ENCODE data around the gene CCM2L. TPM values are rescaled to one million over a fixed set of nuclear protein-coding genes. Genes with fewer than 3 reads are reported as not detected.

The CCM2L gene
- 0.25 TPM for total RNA-seq (2013)
- polyA plus RNA-seq (not detected), polyA minus RNA-seq (0.14 and 0.24 TPM in 2 replicates), total RNA-seq (0.17 to 4.4 (median 1.4) reads per million in 11 experiments)

- peaks cover 9% of the 10 kb centered on the region for H3K4me1 Mint-ChIP-seq
- no peak for DNase-seq
- H3K36me3 Mint-ChIP-seq, result no peaks in the 10 kb centered on the region
- Histone ChIP-seq H2AFZ (ENCODE audit: insufficient read depth, low read depth, low read length, poor library complexity, severe bottlenecking) (no peak within 1 kb of the TSS), H3K27me3 (ENCODE audit: control insufficient read depth in 2 of 2, insufficient read depth in 2 of 2, low read length in 2 of 2) (peaks cover 0 to 7% of the 10 kb centered on the region in 2 donors), H3K4me1 (ENCODE audit: control insufficient read depth in 1 of 2, insufficient read depth in 2 of 2, low read length in 2 of 2) (peaks cover 6 to 8% of the 10 kb centered on the region in 2 donors), H3K36me3 (replicated peaks in 1 of 2; ENCODE audit: control insufficient read depth in 1 of 2, insufficient read depth in 2 of 2, low read length in 2 of 2) (no peaks in the 10 kb centered on the region), H3K9ac (ENCODE audit: insufficient read depth, low read length, poor library complexity, severe bottlenecking) (no peak within 1 kb of the TSS), H3K4me3 (replicated peaks in 1 of 3; ENCODE audit: low read depth in 2 of 3, low read length in 3 of 3) (no peak within 1 kb of the TSS), H4K20me1 (ENCODE audit: insufficient read depth, low read length) (no peaks in the 10 kb centered on the region), H3K27ac (ENCODE audit: low read depth in 1 of 2, low read length in 2 of 2) (no peak within 1 kb of the TSS), H3K9me3 (replicated peaks in 1 of 2; ENCODE audit: control insufficient read depth in 1 of 2, insufficient read depth in 1 of 2, low read length in 2 of 2) (no peaks in the 10 kb centered on the region), H3K4me2 (replicated peaks; ENCODE audit: extremely low read depth, low read length, poor library complexity, severe bottlenecking) (no peak within 1 kb of the TSS), H3K79me2 (ENCODE audit: insufficient read depth, low read length) (no peaks in the 10 kb centered on the region)
- no peak for TF ChIP-seq CTCF (IDR thresholded peaks at IDR 0.05)
- peaks cover 9 to 31% (median 13%) of the 10 kb centered on the region in 3 donors for H3K27me3 Mint-ChIP-seq (ENCODE audit: low read depth in 3 of 3)
- no peak within 1 kb of the TSS for H3K4me3 Mint-ChIP-seq
- no peaks in the 10 kb centered on the region for H3K9me3 Mint-ChIP-seq
- intact Hi-C loops (cut with micrococcal nuclease), result no loop called here
- WGBS (ENCODE audit: insufficient coverage), result 100% methylated on average over 1 of the region's 2 CpGs
- no peak within 1 kb of the TSS for H3K27ac Mint-ChIP-seq
These were observed at the start of gene CCM2L for GRCh38 chr20:32010101-32010500. Gene CCM2L (plus strand): TSS chr20:32010438. CDS start chr20:32010455, 17 bp downstream.

GRCh38 chr20:31962761-31963160, 47.5 kb upstream of the CCM2L start:
- H3K27me3 ChIP-seq (ENCODE audit: control insufficient read depth in 2 of 2, insufficient read depth in 2 of 2, low read length in 2 of 2), result peaks cover 6 to 9% of the 10 kb centered on the region in 2 donors
- no peaks in the 10 kb centered on the region for H3K36me3 ChIP-seq (replicated peaks in 1 of 2; ENCODE audit: control insufficient read depth in 1 of 2, insufficient read depth in 2 of 2, low read length in 2 of 2)

More at GRCh38 chr20:31962761-31963160, 47.5 kb upstream of the CCM2L start:
- Histone ChIP-seq H3K9ac (ENCODE audit: insufficient read depth, low read length, poor library complexity, severe bottlenecking) (no peak overlapping the region), H3K4me1 (ENCODE audit: control insufficient read depth in 1 of 2, insufficient read depth in 2 of 2, low read length in 2 of 2) (no peaks in the 10 kb centered on the region), H2AFZ (ENCODE audit: insufficient read depth, low read depth, low read length, poor library complexity, severe bottlenecking) (no peak overlapping the region), H3K4me2 (replicated peaks; ENCODE audit: extremely low read depth, low read length, poor library complexity, severe bottlenecking) (no peak overlapping the region), H3K4me3 (replicated peaks in 1 of 3; ENCODE audit: low read depth in 2 of 3, low read length in 3 of 3) (no peak overlapping the region), H3K9me3 (replicated peaks in 1 of 2; ENCODE audit: control insufficient read depth in 1 of 2, insufficient read depth in 1 of 2, low read length in 2 of 2) (no peaks in the 10 kb centered on the region), H3K27ac (ENCODE audit: low read depth in 1 of 2, low read length in 2 of 2) (no peak overlapping the region), H3K79me2 (ENCODE audit: insufficient read depth, low read length) (no peaks in the 10 kb centered on the region), H4K20me1 (ENCODE audit: insufficient read depth, low read length) (no peaks in the 10 kb centered on the region)
- Mint-ChIP-seq H3K27ac (no peak overlapping the region), H3K36me3 (no peaks in the 10 kb centered on the region), H3K4me3 (no peak overlapping the region), H3K27me3 (ENCODE audit: low read depth in 3 of 3) (peaks cover 26 to 28% (median 27%) of the 10 kb centered on the region in 3 donors), H3K9me3 (peaks cover 0 to 4% (median 0%) of the 10 kb centered on the region in 7 donors), H3K4me1 (peaks cover 6% of the 10 kb centered on the region)
- TF ChIP-seq CTCF (IDR thresholded peaks at IDR 0.05), result no peak
- WGBS (ENCODE audit: insufficient coverage), result 71% methylated on average over 1 of the region's 2 CpGs
- no peak for DNase-seq
- intact Hi-C loops (cut with micrococcal nuclease), result loop anchor here in 1 of 2 donors (10.0 kb wide), 1 partner anchor 132 kb away; no protein-coding TSS in a partner anchor

Data from CD14-positive monocyte (primary cell).